Fibroblast of skin of left biceps (primary cell): ENCODE measurements around the gene RBMS1.

Source experiments
- DNase-seq, 2 experiments: peaks; one replicate each; pipeline ENCODE4 v3.0.0-alpha.2; 2013; ENCODE audit warnings: low read depth in 2 of 2

Gene RBMS1

GRCh38 chr2:160303527-160303926 is 190.1 kb downstream of the RBMS1 start:
- DNase-seq: no peak

GRCh38 chr2:160303076-160303475 is 190.5 kb downstream of the RBMS1 start:
- no peak for DNase-seq

DNA sequence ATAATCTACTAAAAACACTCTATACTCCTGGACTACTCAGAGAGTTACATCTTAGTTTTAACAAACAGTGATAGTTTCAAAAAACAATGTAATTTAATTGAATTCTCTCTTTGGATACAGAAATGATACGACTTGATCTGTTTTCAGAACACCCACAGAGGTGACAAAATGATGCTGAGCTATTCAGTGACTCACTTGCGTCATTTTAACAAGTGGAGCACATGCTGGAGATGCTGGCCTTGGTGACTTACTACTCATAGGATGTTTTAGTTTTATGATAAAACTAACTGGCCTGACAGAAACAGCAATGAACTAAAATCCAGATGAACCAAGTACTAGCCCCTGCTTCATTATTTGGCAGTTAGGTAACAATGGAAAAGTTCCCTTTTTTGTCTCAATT is 192.2 kb downstream of the RBMS1 start:
- DNase-seq: no peak

GRCh38 chr2:160300203-160300602 is 193.4 kb downstream of the RBMS1 start:
- DNase-seq: no peak

GRCh38 chr2:160299540-160299939 is 194.1 kb downstream of the RBMS1 start:
- no peak for DNase-seq

GRCh38 chr2:160298960-160299359 is 194.6 kb downstream of the RBMS1 start:
- DNase-seq: no peak

- no peak for DNase-seq
Observed at GRCh38 chr2:160295519-160296207, 197.9 kb downstream of the RBMS1 start.

GRCh38 chr2:160294889-160295288 is 198.7 kb downstream of the RBMS1 start:
- DNase-seq: no peak

DNA sequence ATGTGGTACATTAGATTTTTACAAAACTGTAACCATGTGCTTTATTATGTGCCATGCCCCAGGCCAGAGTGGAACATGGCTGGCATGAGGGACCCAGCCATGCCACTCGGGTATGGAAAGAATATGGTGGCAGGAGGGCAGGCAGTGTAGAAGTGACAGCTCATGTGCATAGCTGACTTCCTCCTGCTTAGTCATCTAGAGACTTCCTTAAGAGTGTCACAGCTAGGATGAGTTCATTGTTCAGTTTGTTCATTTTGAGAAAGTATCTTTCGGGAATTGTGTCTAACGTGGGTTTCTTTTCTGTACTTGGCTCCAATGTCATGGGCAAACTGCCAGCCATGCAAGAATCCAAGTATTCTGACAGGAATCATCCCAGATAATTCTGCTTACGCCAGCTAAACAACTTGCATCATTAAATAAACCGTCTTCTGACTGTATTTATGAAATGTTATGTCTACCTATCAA is 199.2 kb downstream of the RBMS1 start:
- peak; percentile 72 to 74 for DNase-seq

- peak; percentile 74 to 75 for DNase-seq
Observed at GRCh38 chr2:160293391-160294091, 200.1 kb downstream of the RBMS1 start.

GRCh38 chr2:160292225-160292624 is 201.4 kb downstream of the RBMS1 start:
- no peak for DNase-seq

DNA sequence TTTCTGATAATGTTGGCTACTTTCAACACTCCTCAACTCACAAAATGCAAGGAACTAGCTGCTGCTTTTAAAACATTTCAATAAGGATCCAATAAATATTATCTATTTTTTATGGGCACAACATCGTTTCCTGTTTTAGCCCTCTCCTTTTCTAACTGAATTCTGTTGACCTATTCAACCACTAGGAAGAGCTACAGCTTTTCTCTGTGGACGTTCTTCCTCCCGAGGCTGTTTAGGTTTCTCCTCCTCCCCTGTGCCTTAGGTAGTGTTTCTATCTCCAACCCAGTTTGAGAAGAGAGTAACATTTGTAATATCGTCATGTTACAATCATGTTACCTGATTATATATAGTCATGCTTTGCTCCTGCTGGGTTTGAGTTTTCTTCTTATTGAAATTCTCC is 202.2 kb downstream of the RBMS1 start:
- DNase-seq: no peak

- DNase-seq: no peak
Observed at GRCh38 chr2:160290598-160290997, 203.0 kb downstream of the RBMS1 start.

DNA sequence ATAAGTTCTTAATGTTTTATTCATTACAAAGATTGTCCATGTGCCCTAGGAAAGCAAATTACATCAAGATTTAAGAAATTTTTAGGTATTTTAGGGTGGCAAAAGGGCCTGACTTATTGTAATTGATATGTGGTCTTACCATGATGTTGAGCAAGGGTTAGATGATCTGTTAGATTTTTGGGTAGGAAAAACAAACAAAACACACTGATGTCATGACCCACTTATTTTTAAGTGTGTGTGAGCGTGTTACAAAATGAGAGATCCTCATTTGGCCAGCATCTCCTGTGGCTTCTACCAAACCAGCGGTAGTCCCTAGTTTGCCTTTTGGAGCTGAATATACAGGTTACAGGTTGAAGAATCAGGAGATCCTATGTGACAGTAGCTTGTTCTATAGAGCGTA is 203.8 kb downstream of the RBMS1 start:
- no peak for DNase-seq

DNA sequence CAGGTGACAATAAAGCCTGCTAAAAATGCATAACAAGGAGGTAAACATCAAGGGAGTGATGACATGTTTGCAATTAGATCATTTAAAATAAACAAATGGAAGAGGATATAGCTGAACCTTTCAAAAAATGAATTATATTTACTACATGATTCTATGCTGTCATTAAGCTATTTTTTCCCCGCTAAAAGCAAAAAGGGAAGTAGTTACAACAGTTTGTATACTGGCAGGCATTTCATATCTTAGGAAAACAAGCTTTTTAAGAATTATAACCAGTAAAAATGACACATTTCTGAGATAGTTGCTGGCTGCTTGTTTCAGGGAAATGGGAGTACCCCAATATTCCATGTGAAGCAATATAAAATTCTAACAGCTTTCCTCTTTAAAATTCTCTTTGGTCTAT is 204.5 kb downstream of the RBMS1 start:
- no peak for DNase-seq

- DNase-seq: no peak
Observed at GRCh38 chr2:160288324-160288723, 205.3 kb downstream of the RBMS1 start.

GRCh38 chr2:160287476-160287875 is 206.1 kb downstream of the RBMS1 start:
- DNase-seq: no peak

- no peak for DNase-seq
Observed at GRCh38 chr2:160286551-160286950, 207.1 kb downstream of the RBMS1 start.

- no peak for DNase-seq
Observed at GRCh38 chr2:160283675-160284074, 209.9 kb downstream of the RBMS1 start.

DNA sequence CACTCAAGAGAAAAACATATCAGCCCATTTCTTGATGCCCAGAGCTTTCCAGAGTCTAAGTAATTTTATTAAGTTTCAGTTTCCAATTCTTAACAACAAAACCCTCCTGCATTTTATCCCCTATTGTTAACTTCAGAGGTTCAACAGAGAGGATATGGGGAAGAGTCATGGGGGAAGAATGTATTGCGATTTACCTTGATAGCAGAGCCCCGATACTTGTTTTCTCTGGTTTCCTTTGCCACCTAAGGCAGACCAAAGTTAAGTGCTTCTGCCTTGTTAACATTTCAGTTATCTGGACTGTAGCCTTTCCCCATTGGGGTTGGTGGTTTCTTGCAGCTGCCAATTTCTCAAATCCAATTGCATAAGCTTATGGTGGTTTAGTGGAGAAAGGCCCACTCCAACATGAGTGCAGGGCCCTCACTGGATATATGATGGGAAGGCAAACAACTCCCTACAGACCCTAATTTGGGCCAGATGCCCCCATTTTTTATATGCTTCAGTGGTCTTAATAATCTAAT is 211.5 kb downstream of the RBMS1 start:
- DNase-seq: no peak

DNA sequence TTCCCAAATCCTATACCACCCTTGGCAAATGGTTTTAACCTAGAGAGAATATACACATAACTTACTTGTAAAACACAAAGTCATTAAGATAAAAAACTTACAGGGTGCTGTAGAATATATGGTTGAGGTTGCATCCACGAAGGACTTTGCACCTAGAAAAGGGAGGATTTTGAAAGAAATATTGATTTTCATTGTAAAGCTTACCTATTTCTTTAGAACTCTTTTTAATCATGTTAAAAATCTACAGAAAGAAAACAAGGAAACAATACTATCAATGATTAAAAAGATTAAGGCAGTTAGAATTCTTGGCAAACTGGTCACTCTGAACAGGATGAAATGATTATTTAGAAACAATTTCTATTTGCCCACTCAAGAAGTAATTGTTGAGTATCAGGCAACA is 212.4 kb downstream of the RBMS1 start:
- no peak for DNase-seq

GRCh38 chr2:160279813-160280465 is 213.7 kb downstream of the RBMS1 start:
- no peak for DNase-seq

GRCh38 chr2:160278879-160279177 is 214.8 kb downstream of the RBMS1 start:
- no peak for DNase-seq
